Activated T-helper 2 cell treated with anti-CD3 and anti-CD28 coated beads, Interferon-gamma antibody, Interleukin-2, Interleukin-4, amounts not matched to agents 10 μg/mL and 5 μg/mL and 100 μg/mL, durations not matched to agents 14 hours and 24 hours and 36 hours (primary cell): Measurements from ENCODE around the gene SYNE2. TPM values are rescaled to one million over a fixed set of nuclear protein-coding genes. Genes with fewer than 3 reads are reported as not detected.

Experiments used
- DNase-seq: peaks from one replicate; pipeline ENCODE4 v3.0.0; 2021; ENCODE audit warnings: low spot score
- H3K27ac Mint-ChIP-seq: one replicate; pipeline ENCODE4 v1.8.0; 2021; ENCODE audit warnings: mixed read lengths
- H3K27me3 Mint-ChIP-seq: one replicate; pipeline ENCODE4 v1.8.0; 2021; ENCODE audit warnings: low read depth, mixed read lengths
- H3K36me3 Mint-ChIP-seq: one replicate; pipeline ENCODE4 v1.8.0; 2021; ENCODE audit warnings: low read depth, mixed read lengths
- H3K4me1 Mint-ChIP-seq: one replicate; pipeline ENCODE4 v1.8.0; 2021; ENCODE audit warnings: low read depth, mixed read lengths
- H3K4me3 Mint-ChIP-seq: one replicate; pipeline ENCODE4 v1.8.0; 2021; ENCODE audit warnings: low read depth, mild to moderate bottlenecking, moderate library complexity, mixed read lengths
- H3K9me3 Mint-ChIP-seq: one replicate; pipeline ENCODE4 v1.8.0; 2021; ENCODE audit warnings: mixed read lengths
- intact Hi-C: fragments of 100-400 bp; cut with micrococcal nuclease; formaldehyde crosslinking; loops from one replicate; pipeline ENCODE4 v1.15.1; 2023
- total RNA-seq: library from RNA; stranded (reverse); gene quantifications from 2 replicates; pipeline ENCODE4 v1.2.3, GENCODE V29; 2022

SYNE2 gene
- total RNA-seq, 1 donor from 2014 or later = 15.2 TPM

DNA sequence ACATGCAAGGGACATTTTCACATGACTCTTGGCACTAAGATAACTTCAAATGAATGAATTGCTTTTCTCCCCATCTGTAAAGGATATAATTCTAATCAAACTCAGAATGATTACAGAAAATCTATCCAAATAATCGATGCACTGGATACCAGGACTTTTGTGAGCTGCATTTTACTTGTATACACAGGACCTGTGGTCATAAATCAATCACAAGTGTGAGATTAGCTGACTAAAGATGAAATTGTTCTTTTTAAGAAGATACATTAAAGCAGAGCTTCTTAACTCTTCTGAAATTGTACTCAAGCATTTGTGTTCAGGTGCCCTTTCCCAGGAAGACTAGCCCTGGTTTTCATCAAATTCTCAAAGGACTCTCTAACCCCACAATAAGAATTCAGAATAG lies 375.1 kb downstream of the SYNE2 start:
- H3K27me3 Mint-ChIP-seq = no peaks in the 10 kb centered on the region
- no peak overlapping the region for H3K4me3 Mint-ChIP-seq
- no peak for DNase-seq
- peaks cover 27% of the 10 kb centered on the region for H3K36me3 Mint-ChIP-seq
- H3K4me1 Mint-ChIP-seq = peaks cover 12% of the 10 kb centered on the region
- intact Hi-C loops = no loop called here
- no peaks in the 10 kb centered on the region for H3K9me3 Mint-ChIP-seq
- H3K27ac Mint-ChIP-seq = no peak overlapping the region

- peaks cover 22% of the 10 kb centered on the region for H3K4me1 Mint-ChIP-seq
- no peaks in the 10 kb centered on the region for H3K9me3 Mint-ChIP-seq
- no peak overlapping the region for H3K4me3 Mint-ChIP-seq
- DNase-seq = no peak
- intact Hi-C loops = no loop called here
- H3K27ac Mint-ChIP-seq = no peak overlapping the region
- peaks cover 14% of the 10 kb centered on the region for H3K36me3 Mint-ChIP-seq
- peaks cover 3% of the 10 kb centered on the region for H3K27me3 Mint-ChIP-seq
Observed at GRCh38 chr14:64229489-64229888, 376.7 kb downstream of the SYNE2 start.

DNA sequence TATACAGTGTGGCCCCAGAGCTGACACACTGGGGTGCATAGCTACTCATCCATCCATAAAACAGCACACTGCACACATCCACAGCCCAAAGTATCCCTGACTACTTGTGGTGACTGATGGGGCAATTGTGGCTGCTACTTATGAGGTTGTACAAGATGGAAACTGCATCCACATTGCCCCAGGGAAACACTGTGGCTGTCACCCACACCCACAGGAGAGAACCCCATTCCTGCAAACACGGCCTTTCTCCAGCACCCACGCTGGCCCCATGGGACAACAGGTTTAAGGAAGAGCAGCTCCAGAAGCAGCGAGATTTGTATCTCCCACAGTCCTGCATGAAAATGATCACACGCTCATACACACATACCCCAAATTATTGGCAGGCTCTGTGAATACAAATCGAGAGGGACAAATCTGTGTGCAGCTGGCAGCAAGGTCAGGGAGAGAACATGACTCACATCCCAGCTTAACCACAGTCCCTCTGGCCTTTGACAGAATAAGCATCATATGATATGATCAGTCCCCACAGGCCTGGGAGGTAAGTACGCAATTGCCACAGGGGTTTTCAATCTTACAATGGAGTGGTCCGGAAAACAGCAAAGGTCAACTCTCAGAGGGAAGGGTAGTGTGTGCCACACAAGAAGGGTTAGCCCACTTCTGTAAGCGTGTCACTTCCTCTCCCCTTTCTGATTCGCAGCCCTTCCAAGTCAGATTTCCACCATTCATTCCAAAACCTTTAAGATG lies 379.5 kb downstream of the SYNE2 start:
- intact Hi-C loops = loop anchor here (1.0 to 5.0 kb wide), 4 partner anchors 35 to 191 kb away; no protein-coding TSS in a partner anchor
- Mint-ChIP-seq H3K27me3 (peaks cover 15% of the 10 kb centered on the region), H3K9me3 (no peaks in the 10 kb centered on the region)

DNA sequence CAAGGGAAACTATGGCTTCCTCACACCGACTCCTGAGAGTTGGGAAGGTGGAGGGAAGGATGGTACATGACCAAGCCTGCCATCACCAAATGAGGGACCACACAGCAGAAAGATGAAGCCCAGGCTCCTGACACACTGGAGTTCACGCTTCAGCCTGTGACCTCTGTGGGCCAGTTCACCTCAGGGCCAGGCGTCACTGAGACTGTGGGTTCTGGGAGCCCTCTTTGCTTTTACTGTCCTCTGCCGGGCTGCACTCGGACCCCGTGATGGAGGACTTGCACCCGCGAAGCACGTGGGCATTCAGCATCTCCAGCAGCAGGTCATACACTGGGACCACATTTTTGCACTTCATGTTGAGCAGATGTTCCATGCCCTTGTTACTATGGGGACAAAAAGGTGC lies 380.1 kb downstream of the SYNE2 start:
- peak overlapping the region; percentile 78 for H3K27ac Mint-ChIP-seq
- no peak for DNase-seq
- H3K36me3 Mint-ChIP-seq = peaks cover 7% of the 10 kb centered on the region
- H3K4me3 Mint-ChIP-seq = no peak overlapping the region
- no peaks in the 10 kb centered on the region for H3K9me3 Mint-ChIP-seq
- peaks cover 18% of the 10 kb centered on the region for H3K27me3 Mint-ChIP-seq
- intact Hi-C loops = loop anchor here (1.0 to 5.0 kb wide), 4 partner anchors 34 to 190 kb away; no protein-coding TSS in a partner anchor
- peaks cover 25% of the 10 kb centered on the region for H3K4me1 Mint-ChIP-seq

More for the DNA sequence above, 379.5 kb downstream of the SYNE2 start:
- no peak overlapping the region for H3K4me3 Mint-ChIP-seq
- peaks cover 25% of the 10 kb centered on the region for H3K4me1 Mint-ChIP-seq
- DNase-seq = no peak
- peak overlapping the region; percentile 78 for H3K27ac Mint-ChIP-seq
- H3K36me3 Mint-ChIP-seq = peaks cover 10% of the 10 kb centered on the region

DNA sequence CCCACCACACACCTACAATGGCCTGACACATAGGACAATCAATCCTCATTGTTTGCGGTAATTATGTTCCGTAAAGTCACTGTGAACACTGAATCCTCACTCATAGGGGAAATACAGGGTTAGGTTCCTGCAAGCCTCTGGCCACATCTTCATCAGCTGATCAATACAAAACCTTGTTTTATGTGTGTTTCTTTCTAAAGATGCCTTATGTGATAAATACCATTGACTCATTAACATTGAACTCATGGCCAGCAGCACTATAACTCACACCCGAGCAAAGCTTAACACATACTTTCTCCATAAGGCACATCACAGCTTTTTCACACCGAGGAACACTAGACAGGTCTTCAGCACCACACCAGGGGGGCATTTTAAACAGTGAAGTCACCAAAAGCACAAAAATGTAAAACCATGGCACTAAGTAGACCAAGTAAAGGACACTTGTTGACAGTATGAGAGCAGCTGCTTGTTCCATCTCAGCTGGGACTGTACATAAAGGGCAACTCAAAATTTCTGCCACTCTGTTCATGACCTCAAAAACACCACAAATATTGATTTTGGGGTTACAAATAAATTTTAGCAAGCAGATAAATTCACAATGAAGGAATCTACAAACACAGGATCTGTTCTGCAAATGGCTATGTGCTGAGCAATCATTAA lies 380.9 kb downstream of the SYNE2 start:
- peak overlapping the region; percentile 61 for H3K27ac Mint-ChIP-seq
- peaks cover 22% of the 10 kb centered on the region for H3K27me3 Mint-ChIP-seq
- peaks cover 25% of the 10 kb centered on the region for H3K4me1 Mint-ChIP-seq
- H3K9me3 Mint-ChIP-seq = no peaks in the 10 kb centered on the region
- no peak overlapping the region for H3K4me3 Mint-ChIP-seq
- DNase-seq = no peak
- intact Hi-C loops = loop anchor here (2.0 to 5.0 kb wide), 2 partner anchors 34 to 189 kb away; no protein-coding TSS in a partner anchor
- peaks cover 1% of the 10 kb centered on the region for H3K36me3 Mint-ChIP-seq

- no peak overlapping the region for H3K27ac Mint-ChIP-seq
- no peak for DNase-seq
- no peak overlapping the region for H3K4me3 Mint-ChIP-seq
- peaks cover 23% of the 10 kb centered on the region for H3K27me3 Mint-ChIP-seq
- H3K36me3 Mint-ChIP-seq = no peaks in the 10 kb centered on the region
- peaks cover 25% of the 10 kb centered on the region for H3K4me1 Mint-ChIP-seq
- intact Hi-C loops = loop anchor here (5.0 kb wide), 1 partner anchor 32 kb away; no protein-coding TSS in a partner anchor
- no peaks in the 10 kb centered on the region for H3K9me3 Mint-ChIP-seq
Observed at GRCh38 chr14:64234877-64235651, 382.3 kb downstream of the SYNE2 start.

GRCh38 chr14:64235652-64236640 lies 383.1 kb downstream of the SYNE2 start:
- no peak for DNase-seq
- no peak overlapping the region for H3K27ac Mint-ChIP-seq
- peaks cover 26% of the 10 kb centered on the region for H3K27me3 Mint-ChIP-seq
- no peaks in the 10 kb centered on the region for H3K36me3 Mint-ChIP-seq
- no peaks in the 10 kb centered on the region for H3K9me3 Mint-ChIP-seq
- intact Hi-C loops = no loop called here
- no peak overlapping the region for H3K4me3 Mint-ChIP-seq
- peaks cover 25% of the 10 kb centered on the region for H3K4me1 Mint-ChIP-seq

DNA sequence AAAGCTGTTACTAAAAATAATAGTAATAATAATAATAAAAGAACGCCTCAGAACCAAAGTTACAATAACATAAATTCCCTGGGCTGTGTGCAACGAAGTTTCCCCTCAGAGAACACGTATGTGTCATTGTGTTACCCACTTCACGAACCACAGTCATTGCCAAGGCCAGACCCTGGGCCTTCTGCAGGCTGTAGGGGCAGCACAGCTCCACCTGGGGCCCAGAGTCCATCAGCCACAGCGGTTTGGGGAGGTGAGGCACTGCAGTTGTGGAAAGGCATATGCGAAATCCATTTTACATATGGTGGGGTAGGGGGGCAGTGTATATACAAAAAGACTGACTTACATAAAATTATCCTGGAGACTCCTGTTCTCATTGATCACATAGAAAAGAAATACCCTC lies 385.2 kb downstream of the SYNE2 start:
- Mint-ChIP-seq H3K27me3 (peaks cover 38% of the 10 kb centered on the region), H3K27ac (no peak overlapping the region), H3K4me3 (no peak overlapping the region), H3K9me3 (no peaks in the 10 kb centered on the region), H3K36me3 (no peaks in the 10 kb centered on the region), H3K4me1 (peaks cover 10% of the 10 kb centered on the region)
- DNase-seq = no peak
- intact Hi-C loops = no loop called here

DNA sequence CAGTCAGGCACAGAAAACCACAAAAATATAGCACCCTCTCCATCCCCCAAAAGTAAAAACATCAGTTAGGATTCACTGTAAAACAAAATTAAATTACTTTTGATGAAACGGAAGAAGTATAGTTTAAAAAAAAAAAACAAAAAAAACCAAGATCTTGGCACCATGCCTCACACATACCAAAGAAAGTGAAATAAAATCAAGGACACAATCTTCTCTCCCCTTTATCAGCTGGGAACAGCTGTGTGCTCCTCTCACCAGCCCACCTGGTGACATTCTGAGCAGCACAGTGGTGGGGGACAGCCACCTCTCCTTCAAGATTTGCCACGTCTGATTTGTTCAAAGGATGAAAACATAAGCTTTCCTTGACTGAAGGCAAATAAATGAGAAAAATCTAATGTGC lies 385.8 kb downstream of the SYNE2 start:
- Mint-ChIP-seq H3K27ac (no peak overlapping the region), H3K27me3 (peaks cover 38% of the 10 kb centered on the region)
- intact Hi-C loops = no loop called here

GRCh38 chr14:64244279-64244678 lies 391.5 kb downstream of the SYNE2 start:
- H3K4me3 Mint-ChIP-seq = no peak overlapping the region
- no peaks in the 10 kb centered on the region for H3K4me1 Mint-ChIP-seq
- H3K9me3 Mint-ChIP-seq = no peaks in the 10 kb centered on the region
- intact Hi-C loops = no loop called here
- H3K36me3 Mint-ChIP-seq = no peaks in the 10 kb centered on the region
- H3K27me3 Mint-ChIP-seq = peaks cover 24% of the 10 kb centered on the region
- no peak overlapping the region for H3K27ac Mint-ChIP-seq
- DNase-seq = no peak

More for the DNA sequence above, 385.8 kb downstream of the SYNE2 start:
- H3K36me3 Mint-ChIP-seq = no peaks in the 10 kb centered on the region
- H3K4me1 Mint-ChIP-seq = peaks cover 6% of the 10 kb centered on the region
- DNase-seq = no peak
- H3K9me3 Mint-ChIP-seq = no peaks in the 10 kb centered on the region
- H3K4me3 Mint-ChIP-seq = no peak overlapping the region

DNA sequence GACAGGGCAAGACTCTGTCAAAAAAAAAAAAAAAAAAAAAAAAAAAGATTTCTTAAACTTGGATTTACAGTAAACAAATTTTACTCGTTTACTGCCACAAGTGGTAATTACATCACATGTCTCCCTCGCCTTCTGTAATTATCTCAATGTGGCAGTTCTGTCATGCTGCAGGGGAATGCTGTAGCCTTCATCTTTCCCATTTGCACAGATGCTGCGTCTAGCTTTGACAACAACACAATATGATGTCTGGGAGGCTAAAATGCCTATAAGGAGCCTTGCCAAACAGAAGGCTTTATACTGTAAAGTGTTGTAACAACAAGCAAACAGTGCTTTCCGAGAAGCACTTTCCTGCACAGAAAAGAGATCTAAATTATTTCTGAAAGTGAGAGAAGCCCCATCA lies 392.7 kb downstream of the SYNE2 start:
- no peak overlapping the region for H3K4me3 Mint-ChIP-seq
- intact Hi-C loops = no loop called here
- H3K9me3 Mint-ChIP-seq = no peaks in the 10 kb centered on the region
- peaks cover 26% of the 10 kb centered on the region for H3K27me3 Mint-ChIP-seq
- no peaks in the 10 kb centered on the region for H3K4me1 Mint-ChIP-seq
- H3K36me3 Mint-ChIP-seq = no peaks in the 10 kb centered on the region
- no peak overlapping the region for H3K27ac Mint-ChIP-seq
- DNase-seq = no peak

GRCh38 chr14:64246688-64247087 lies 393.9 kb downstream of the SYNE2 start:
- Mint-ChIP-seq H3K9me3 (no peaks in the 10 kb centered on the region), H3K4me1 (no peaks in the 10 kb centered on the region), H3K27me3 (peaks cover 27% of the 10 kb centered on the region), H3K36me3 (no peaks in the 10 kb centered on the region), H3K27ac (no peak overlapping the region), H3K4me3 (no peak overlapping the region)
- DNase-seq = no peak
- intact Hi-C loops = no loop called here
